GM23338 (cell line): ENCODE data around the gene BCL2L15. TPM values are rescaled to one million over a fixed set of nuclear protein-coding genes. Genes with fewer than 3 reads are reported as not detected.

Experiments used
- ATAC-seq: fragments of 200-7000 bp; cut with Tn5 transposase; 3 replicates; pipeline ENCODE4 v1.9.1; 2020
- DNase-seq: peaks from one replicate; pipeline ENCODE4 v3.0.0-alpha.2; 2015; ENCODE audit warnings: low spot score
- H2AFZ ChIP-seq: fragments of 200-600 bp; sonication (generic); 2 replicates; pipeline ENCODE4 v1.8.0; 2016; ENCODE audit warnings: antibody characterized with exemption, mild to moderate bottlenecking, moderate library complexity
- H3F3A ChIP-seq: fragments of 200-600 bp; sonication (generic); replicated peaks from 2 replicates; pipeline ENCODE4 v1.8.0; 2017; ENCODE audit warnings: antibody characterized with exemption, mixed run types, low read depth
- H3K27ac ChIP-seq: fragments of 200-600 bp; sonication (generic); 2 replicates; pipeline ENCODE4 v1.6.1; 2016; ENCODE audit warnings: low read depth
- H3K27me3 ChIP-seq: fragments of 200-600 bp; sonication (generic); 2 replicates; pipeline ENCODE4 v1.8.0; 2016; ENCODE audit warnings: mild to moderate bottlenecking, mixed run types, moderate library complexity; ENCODE audit not compliant: insufficient read depth
- H3K36me3 ChIP-seq: fragments of 200-600 bp; sonication (generic); 2 replicates; pipeline ENCODE4 v1.8.0; 2016; ENCODE audit warnings: mild to moderate bottlenecking; ENCODE audit not compliant: insufficient read depth
- H3K4me1 ChIP-seq: fragments of 200-600 bp; sonication (generic); 2 replicates; pipeline ENCODE4 v1.8.0; 2016; ENCODE audit warnings: mild to moderate bottlenecking, moderate library complexity; ENCODE audit not compliant: insufficient read depth
- H3K4me2 ChIP-seq: fragments of 200-600 bp; sonication (generic); 2 replicates; pipeline ENCODE4 v1.7.1; 2017; ENCODE audit warnings: mixed run types
- H3K4me3 ChIP-seq: fragments of 200-600 bp; sonication (generic); 2 replicates; pipeline ENCODE4 v1.6.1; 2016; ENCODE audit warnings: mixed run types
- H3K79me2 ChIP-seq: fragments of 200-600 bp; sonication (generic); replicated peaks from 2 replicates; pipeline ENCODE4 v1.8.0; 2017; ENCODE audit warnings: mild to moderate bottlenecking; ENCODE audit not compliant: insufficient read depth
- H3K9me2 ChIP-seq: fragments of 200-600 bp; sonication (generic); 2 replicates; pipeline ENCODE4 v1.8.0; 2017; ENCODE audit not compliant: insufficient read depth
- H4K20me1 ChIP-seq: fragments of 200-600 bp; sonication (generic); replicated peaks from 2 replicates; pipeline ENCODE4 v1.8.0; 2017; ENCODE audit warnings: mild to moderate bottlenecking; ENCODE audit not compliant: insufficient read depth
- H3K27ac Mint-ChIP-seq: 2 replicates; pipeline ENCODE4 v1.8.0; 2020; ENCODE audit warnings: inconsistent platforms, mild to moderate bottlenecking, moderate library complexity, mixed read lengths
- H3K27me3 Mint-ChIP-seq: 3 replicates; pipeline ENCODE4 v1.8.0; 2022; ENCODE audit warnings: low read depth, mild to moderate bottlenecking, moderate library complexity, mixed read lengths, inconsistent platforms; ENCODE audit not compliant: insufficient read depth, poor library complexity
- H3K36me3 Mint-ChIP-seq: 3 replicates; pipeline ENCODE4 v1.8.0; 2021; ENCODE audit warnings: low read depth, mild to moderate bottlenecking, inconsistent platforms, moderate library complexity, mixed read lengths
- H3K4me1 Mint-ChIP-seq: 3 replicates; pipeline ENCODE4 v1.8.0; 2020; ENCODE audit warnings: mild to moderate bottlenecking, inconsistent platforms, mixed read lengths
- H3K4me3 Mint-ChIP-seq: 3 replicates; pipeline ENCODE4 v1.8.0; 2021; ENCODE audit warnings: moderate library complexity, mild to moderate bottlenecking, inconsistent platforms, mixed read lengths
- H3K9me3 Mint-ChIP-seq: 3 replicates; pipeline ENCODE4 v1.8.0; 2020; ENCODE audit warnings: moderate library complexity, mild to moderate bottlenecking, inconsistent platforms, mixed read lengths
- EZH2phosphoT487 ChIP-seq: fragments of 200-600 bp; sonication (generic); IDR thresholded peaks from one replicate; pipeline ENCODE4 v1.8.1; 2018; ENCODE audit warnings: antibody characterized with exemption; ENCODE audit not compliant: unreplicated experiment
- JUNB ChIP-seq: IDR thresholded peaks from one replicate; pipeline ENCODE4 v1.6.1; 2016; ENCODE audit warnings: antibody characterized with exemption; ENCODE audit not compliant: unreplicated experiment
- NANOG ChIP-seq: IDR thresholded peaks from 2 replicates; pipeline ENCODE4 v1.6.1; 2016; ENCODE audit warnings: antibody characterized with exemption, borderline replicate concordance
- POLR2AphosphoS5 ChIP-seq: IDR thresholded peaks from 2 replicates; pipeline ENCODE4 v1.6.1; 2016; ENCODE audit warnings: antibody characterized with exemption, low read depth
- ZNF114 ChIP-seq: fragments of 250-450 bp; sonication (Bioruptor Pico); IDR thresholded peaks from 2 replicates; pipeline ENCODE4 v1.5.0; 2020; ENCODE audit warnings: mild to moderate bottlenecking, moderate library complexity
- ZNF331 ChIP-seq: fragments of 250-450 bp; sonication (Bioruptor Pico); IDR thresholded peaks from 2 replicates; pipeline ENCODE4 v1.5.0; 2020; ENCODE audit warnings: low read depth, mild to moderate bottlenecking, moderate library complexity
- polyA plus RNA-seq: library from polyadenylated mRNA; unstranded; fragments of >200 nt; fragmentation: Nextera tagmentation; extraction: Ambion mirVana; gene quantifications from 2 replicates; pipeline ENCODE4 v1.2.1, GENCODE V29; 2016
- total RNA-seq: library from RNA; depleted of rRNA; stranded (reverse); fragments of >200 nt; shearing (Covaris generic); gene quantifications from 2 replicates; pipeline ENCODE4 v1.2.3, GENCODE V29; 2014
- TF ChIP-seq, protein P1 (sequence below): IDR thresholded peaks from one replicate; pipeline ENCODE4 v1.6.1; 2018; ENCODE audit warnings: antibody characterized with exemption; ENCODE audit not compliant: unreplicated experiment
- TF ChIP-seq, protein P2 (sequence below): fragments of 250-450 bp; sonication (Bioruptor Pico); IDR thresholded peaks from 2 replicates; pipeline ENCODE4 v1.5.0; 2020; ENCODE audit warnings: mild to moderate bottlenecking, moderate library complexity

The BCL2L15 gene
- total and polyA plus RNA-seq, 2 experiments from 2014 or later = not detected

DNA sequence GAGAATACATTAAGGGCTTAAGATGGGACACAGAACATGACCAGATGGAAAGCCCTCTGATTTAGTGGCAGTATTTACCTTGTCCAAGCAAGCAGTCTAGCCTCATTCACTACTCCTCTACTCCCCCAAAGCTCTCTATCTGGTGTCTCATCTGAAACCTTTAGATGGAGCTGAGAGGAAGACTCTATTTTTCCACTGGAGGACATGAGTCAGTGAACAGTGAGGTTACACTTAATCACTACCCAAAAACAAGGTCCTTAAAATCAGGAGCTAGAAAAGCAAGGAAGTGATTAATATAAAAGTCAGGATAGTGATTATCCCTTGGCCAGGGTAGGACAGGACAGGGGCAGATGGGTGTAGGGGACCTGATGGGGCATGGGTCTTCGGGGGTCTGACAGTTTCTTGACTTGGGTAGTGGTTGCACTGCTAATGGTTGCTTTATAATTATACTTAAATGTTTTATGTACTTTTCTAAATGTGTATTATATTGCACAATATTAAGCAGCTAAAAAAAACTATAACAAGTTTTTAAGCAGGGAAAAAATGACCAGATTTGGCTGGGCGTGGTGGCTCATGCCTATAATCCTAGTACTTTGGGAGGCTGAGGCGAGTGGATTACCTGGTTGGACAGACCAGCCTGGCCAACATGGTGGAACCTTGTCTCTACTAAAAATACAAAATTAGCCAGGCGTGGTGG, 18.8 kb downstream of the BCL2L15 start:
- Mint-ChIP-seq H3K36me3 (no peaks in the 10 kb centered on the region), H3K4me3 (no peak overlapping the region), H3K9me3 (no peaks in the 10 kb centered on the region), H3K27me3 (no peaks in the 10 kb centered on the region), H3K27ac (no peak overlapping the region), H3K4me1 (peaks cover 5% of the 10 kb centered on the region; the same call in 2 of the 3 replicates)
- H3K27me3 ChIP-seq = no peaks in the 10 kb centered on the region
- H3K27ac ChIP-seq = no peak overlapping the region
- no peaks in the 10 kb centered on the region for H3K79me2 ChIP-seq
- H3K4me3 ChIP-seq = no peak overlapping the region
- no peak for TF ChIP-seq ZNF114 (CRISPR knock-in tag)
- TF ChIP-seq, protein P1, sequence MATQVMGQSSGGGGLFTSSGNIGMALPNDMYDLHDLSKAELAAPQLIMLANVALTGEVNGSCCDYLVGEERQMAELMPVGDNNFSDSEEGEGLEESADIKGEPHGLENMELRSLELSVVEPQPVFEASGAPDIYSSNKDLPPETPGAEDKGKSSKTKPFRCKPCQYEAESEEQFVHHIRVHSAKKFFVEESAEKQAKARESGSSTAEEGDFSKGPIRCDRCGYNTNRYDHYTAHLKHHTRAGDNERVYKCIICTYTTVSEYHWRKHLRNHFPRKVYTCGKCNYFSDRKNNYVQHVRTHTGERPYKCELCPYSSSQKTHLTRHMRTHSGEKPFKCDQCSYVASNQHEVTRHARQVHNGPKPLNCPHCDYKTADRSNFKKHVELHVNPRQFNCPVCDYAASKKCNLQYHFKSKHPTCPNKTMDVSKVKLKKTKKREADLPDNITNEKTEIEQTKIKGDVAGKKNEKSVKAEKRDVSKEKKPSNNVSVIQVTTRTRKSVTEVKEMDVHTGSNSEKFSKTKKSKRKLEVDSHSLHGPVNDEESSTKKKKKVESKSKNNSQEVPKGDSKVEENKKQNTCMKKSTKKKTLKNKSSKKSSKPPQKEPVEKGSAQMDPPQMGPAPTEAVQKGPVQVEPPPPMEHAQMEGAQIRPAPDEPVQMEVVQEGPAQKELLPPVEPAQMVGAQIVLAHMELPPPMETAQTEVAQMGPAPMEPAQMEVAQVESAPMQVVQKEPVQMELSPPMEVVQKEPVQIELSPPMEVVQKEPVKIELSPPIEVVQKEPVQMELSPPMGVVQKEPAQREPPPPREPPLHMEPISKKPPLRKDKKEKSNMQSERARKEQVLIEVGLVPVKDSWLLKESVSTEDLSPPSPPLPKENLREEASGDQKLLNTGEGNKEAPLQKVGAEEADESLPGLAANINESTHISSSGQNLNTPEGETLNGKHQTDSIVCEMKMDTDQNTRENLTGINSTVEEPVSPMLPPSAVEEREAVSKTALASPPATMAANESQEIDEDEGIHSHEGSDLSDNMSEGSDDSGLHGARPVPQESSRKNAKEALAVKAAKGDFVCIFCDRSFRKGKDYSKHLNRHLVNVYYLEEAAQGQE = no peak
- TF ChIP-seq EZH2phosphoT487 = no peak
- H2AFZ ChIP-seq = peak overlapping the region; percentile 40; the same call in 1 of the 2 replicates
- H3K4me1 ChIP-seq = no peaks in the 10 kb centered on the region
- H3K9me2 ChIP-seq = no peaks in the 10 kb centered on the region
- DNase-seq (no peak), ATAC-seq (no peak)
- H3F3A ChIP-seq = no peaks in the 10 kb centered on the region
- H3K36me3 ChIP-seq = no peaks in the 10 kb centered on the region
- H4K20me1 ChIP-seq = no peaks in the 10 kb centered on the region
- no peak overlapping the region for H3K4me2 ChIP-seq

DNA sequence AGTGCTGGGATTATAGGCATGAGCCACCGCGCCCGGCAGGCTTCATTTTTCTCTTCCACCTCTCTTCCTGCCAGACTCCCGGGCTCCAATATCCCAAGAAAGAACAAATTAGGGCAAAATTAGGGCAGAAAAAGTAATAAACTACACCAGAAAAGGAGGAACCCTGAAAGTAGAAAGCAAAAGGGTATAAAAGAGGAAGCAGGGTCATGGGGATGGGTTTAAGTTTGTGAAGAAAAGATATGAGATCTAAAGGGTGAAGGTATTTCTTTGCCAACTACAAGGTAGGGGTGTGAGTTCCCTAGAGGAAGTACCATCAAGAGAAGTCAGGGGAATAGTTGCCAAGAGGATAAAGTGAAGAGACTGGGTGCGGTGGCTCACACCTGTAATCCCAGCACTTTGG, 25.7 kb downstream of the BCL2L15 start:
- Mint-ChIP-seq H3K27ac (no peak overlapping the region), H3K4me1 (no peaks in the 10 kb centered on the region), H3K4me3 (no peak overlapping the region), H3K27me3 (no peaks in the 10 kb centered on the region), H3K9me3 (no peaks in the 10 kb centered on the region), H3K36me3 (no peaks in the 10 kb centered on the region)
- DNase-seq (no peak), ATAC-seq (no peak)
- no peaks in the 10 kb centered on the region for H3K79me2 ChIP-seq
- no peaks in the 10 kb centered on the region for H3K9me2 ChIP-seq
- no peak overlapping the region for H3K4me3 ChIP-seq
- no peaks in the 10 kb centered on the region for H3K36me3 ChIP-seq
- H3K27me3 ChIP-seq = no peaks in the 10 kb centered on the region
- no peak overlapping the region for H3K27ac ChIP-seq
- no peak overlapping the region for H3K4me2 ChIP-seq
- no peaks in the 10 kb centered on the region for H4K20me1 ChIP-seq
- H2AFZ ChIP-seq = no peak overlapping the region; the same call in 1 of the 2 replicates
- no peaks in the 10 kb centered on the region for H3F3A ChIP-seq
- H3K4me1 ChIP-seq = no peaks in the 10 kb centered on the region
- TF ChIP-seq, protein P1 = no peak
- TF ChIP-seq ZNF331 (CRISPR knock-in tag) (no peak), NANOG (no peak), POLR2AphosphoS5 (no peak), ZNF114 (CRISPR knock-in tag) (no peak), JUNB (no peak)
- TF ChIP-seq, protein P2, sequence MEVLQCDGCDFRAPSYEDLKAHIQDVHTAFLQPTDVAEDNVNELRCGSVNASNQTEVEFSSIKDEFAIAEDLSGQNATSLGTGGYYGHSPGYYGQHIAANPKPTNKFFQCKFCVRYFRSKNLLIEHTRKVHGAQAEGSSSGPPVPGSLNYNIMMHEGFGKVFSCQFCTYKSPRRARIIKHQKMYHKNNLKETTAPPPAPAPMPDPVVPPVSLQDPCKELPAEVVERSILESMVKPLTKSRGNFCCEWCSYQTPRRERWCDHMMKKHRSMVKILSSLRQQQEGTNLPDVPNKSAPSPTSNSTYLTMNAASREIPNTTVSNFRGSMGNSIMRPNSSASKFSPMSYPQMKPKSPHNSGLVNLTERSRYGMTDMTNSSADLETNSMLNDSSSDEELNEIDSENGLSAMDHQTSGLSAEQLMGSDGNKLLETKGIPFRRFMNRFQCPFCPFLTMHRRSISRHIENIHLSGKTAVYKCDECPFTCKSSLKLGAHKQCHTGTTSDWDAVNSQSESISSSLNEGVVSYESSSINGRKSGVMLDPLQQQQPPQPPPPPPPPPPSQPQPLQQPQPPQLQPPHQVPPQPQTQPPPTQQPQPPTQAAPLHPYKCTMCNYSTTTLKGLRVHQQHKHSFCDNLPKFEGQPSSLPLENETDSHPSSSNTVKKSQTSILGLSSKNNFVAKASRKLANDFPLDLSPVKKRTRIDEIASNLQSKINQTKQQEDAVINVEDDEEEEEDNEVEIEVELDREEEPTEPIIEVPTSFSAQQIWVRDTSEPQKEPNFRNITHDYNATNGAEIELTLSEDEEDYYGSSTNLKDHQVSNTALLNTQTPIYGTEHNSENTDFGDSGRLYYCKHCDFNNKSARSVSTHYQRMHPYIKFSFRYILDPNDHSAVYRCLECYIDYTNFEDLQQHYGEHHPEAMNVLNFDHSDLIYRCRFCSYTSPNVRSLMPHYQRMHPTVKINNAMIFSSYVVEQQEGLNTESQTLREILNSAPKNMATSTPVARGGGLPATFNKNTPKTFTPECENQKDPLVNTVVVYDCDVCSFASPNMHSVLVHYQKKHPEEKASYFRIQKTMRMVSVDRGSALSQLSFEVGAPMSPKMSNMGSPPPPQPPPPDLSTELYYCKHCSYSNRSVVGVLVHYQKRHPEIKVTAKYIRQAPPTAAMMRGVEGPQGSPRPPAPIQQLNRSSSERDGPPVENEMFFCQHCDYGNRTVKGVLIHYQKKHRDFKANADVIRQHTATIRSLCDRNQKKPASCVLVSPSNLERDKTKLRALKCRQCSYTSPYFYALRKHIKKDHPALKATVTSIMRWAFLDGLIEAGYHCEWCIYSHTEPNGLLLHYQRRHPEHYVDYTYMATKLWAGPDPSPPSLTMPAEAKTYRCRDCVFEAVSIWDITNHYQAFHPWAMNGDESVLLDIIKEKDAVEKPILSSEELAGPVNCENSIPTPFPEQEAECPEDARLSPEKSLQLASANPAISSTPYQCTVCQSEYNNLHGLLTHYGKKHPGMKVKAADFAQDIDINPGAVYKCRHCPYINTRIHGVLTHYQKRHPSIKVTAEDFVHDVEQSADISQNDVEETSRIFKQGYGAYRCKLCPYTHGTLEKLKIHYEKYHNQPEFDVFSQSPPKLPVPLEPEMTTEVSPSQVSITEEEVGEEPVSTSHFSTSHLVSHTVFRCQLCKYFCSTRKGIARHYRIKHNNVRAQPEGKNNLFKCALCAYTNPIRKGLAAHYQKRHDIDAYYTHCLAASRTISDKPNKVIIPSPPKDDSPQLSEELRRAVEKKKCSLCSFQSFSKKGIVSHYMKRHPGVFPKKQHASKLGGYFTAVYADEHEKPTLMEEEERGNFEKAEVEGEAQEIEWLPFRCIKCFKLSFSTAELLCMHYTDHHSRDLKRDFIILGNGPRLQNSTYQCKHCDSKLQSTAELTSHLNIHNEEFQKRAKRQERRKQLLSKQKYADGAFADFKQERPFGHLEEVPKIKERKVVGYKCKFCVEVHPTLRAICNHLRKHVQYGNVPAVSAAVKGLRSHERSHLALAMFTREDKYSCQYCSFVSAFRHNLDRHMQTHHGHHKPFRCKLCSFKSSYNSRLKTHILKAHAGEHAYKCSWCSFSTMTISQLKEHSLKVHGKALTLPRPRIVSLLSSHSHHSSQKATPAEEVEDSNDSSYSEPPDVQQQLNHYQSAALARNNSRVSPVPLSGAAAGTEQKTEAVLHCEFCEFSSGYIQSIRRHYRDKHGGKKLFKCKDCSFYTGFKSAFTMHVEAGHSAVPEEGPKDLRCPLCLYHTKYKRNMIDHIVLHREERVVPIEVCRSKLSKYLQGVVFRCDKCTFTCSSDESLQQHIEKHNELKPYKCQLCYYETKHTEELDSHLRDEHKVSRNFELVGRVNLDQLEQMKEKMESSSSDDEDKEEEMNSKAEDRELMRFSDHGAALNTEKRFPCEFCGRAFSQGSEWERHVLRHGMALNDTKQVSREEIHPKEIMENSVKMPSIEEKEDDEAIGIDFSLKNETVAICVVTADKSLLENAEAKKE (CRISPR knock-in tag) = no peak
